SK-N-MC (cell line): ENCODE data around the gene GPC6.

ENCODE experiments used
- EZH2 ChIP-seq: fragments of 200-600 bp; sonication (generic); IDR thresholded peaks from one replicate; pipeline ENCODE4 v1.6.1; 2017; ENCODE audit warnings: antibody characterized with exemption
- FOXP2 ChIP-seq: optimal IDR thresholded peaks from 2 replicates; pipeline ENCODE3; 2011; ENCODE audit warnings: mild to moderate bottlenecking, moderate library complexity; ENCODE audit not compliant: insufficient read depth; ENCODE audit errors: extremely low read length, control extremely low read depth
- POLR2AphosphoS5 ChIP-seq: IDR thresholded peaks from 2 replicates; pipeline ENCODE4 v1.6.1; 2012; ENCODE audit warnings: mild to moderate bottlenecking, low read depth, low read length, borderline replicate concordance

DNA sequence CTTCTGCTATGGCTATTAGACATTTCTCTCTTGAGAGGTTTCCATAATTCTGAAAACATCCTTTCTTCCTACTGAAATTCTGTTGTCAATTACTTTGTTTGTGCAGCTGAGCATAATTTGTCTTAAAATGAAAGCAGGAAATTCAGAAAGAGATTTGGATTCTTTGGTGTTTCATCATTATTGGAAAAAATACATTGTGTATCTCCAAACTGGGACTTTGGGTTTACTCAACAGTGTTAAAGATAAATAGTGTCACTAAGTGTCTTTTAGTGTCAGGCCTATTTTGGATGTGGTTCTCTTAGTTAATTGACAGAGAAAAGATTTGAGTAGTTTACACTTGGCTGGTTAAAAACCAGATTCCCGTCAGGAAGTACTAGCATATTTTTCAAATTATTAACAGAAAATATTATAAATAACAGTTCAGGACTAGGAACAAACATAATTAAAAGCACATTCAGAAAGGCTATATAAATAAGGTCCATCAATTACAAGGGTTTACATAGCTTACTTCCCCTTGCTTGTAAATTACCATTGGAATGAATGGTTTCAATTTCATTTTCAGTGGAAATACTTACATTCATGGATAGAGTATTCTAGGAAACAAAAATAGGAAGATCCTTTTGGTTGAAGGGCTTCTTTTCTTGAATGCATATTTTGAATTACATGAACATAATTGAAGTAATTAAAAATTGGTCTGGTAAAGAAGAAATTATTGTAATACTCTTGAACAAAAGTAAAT, 483.1 kb downstream of the GPC6 start:
- no peak for TF ChIP-seq EZH2
- TF ChIP-seq POLR2AphosphoS5: no peak
- no peak for TF ChIP-seq FOXP2
